Stomach (tissue), 9 donors: Measurements from ENCODE around the gene AGAP3. TPM values are rescaled to one million over a fixed set of nuclear protein-coding genes. Genes with fewer than 3 reads are reported as not detected.

Experiments used
- DNase-seq, 2 donors: peaks; one replicate each; pipeline versions ENCODE4 v3.0.0 to v3.0.0-alpha.2; 2013 to 2019
- H3K27ac ChIP-seq, 5 donors: fragments of 200-600 bp in 4 of 5; sonication (generic) in 4 of 5; one replicate each; pipeline ENCODE4 v1.5.1; 2013 to 2019; ENCODE audit warnings: mild to moderate bottlenecking in 1 of 5, moderate library complexity in 1 of 5
- H3K27me3 ChIP-seq, 3 donors: fragments of 200-600 bp; sonication (generic); one replicate each; pipeline ENCODE4 v1.5.1; 2017 to 2019; ENCODE audit warnings: mixed run types in 1 of 3
- H3K36me3 ChIP-seq, 4 donors: fragments of 200-600 bp; sonication (generic); 1 replicate in 3 of 4; 2 replicates in 1 of 4; pipeline ENCODE4 v1.5.1; 2016 to 2019
- H3K4me1 ChIP-seq, 4 donors: fragments of 200-600 bp; sonication (generic); one replicate each; pipeline ENCODE4 v1.5.1; 2016 to 2019
- H3K4me3 ChIP-seq, 4 donors: fragments of 200-600 bp; sonication (generic) in 3 of 4; one replicate each; pipeline ENCODE4 v1.5.1; 2016 to 2019; ENCODE audit warnings: mild to moderate bottlenecking in 1 of 4
- H3K9me3 ChIP-seq, 4 donors: fragments of 200-600 bp; sonication (generic); one replicate each; pipeline ENCODE4 v1.5.1; 2016 to 2019
- CTCF ChIP-seq, 7 experiments: fragments of 450-650 bp in 4 of 7; fragments of 200-600 bp in 3 of 7; sonication (generic) in 3 of 7; IDR thresholded peaks; one replicate each; pipeline ENCODE4 v1.5.1; 2016 to 2019; ENCODE audit warnings: antibody characterized with exemption in 7 of 7, control low read depth in 2 of 7, mild to moderate bottlenecking in 1 of 7
- EP300 ChIP-seq: sonication (generic); formaldehyde crosslinking; IDR thresholded peaks from one replicate; pipeline ENCODE4 v1.6.1; 2017; ENCODE audit warnings: antibody characterized with exemption
- POLR2A ChIP-seq, 4 donors: fragments of 450-650 bp; IDR thresholded peaks; one replicate each; pipeline ENCODE4 v1.6.1; 2016; ENCODE audit warnings: antibody characterized with exemption in 4 of 4, control low read depth in 2 of 4, mild to moderate bottlenecking in 1 of 4, moderate library complexity in 1 of 4
- POLR2AphosphoS5 ChIP-seq, 3 donors: sonication (generic); formaldehyde crosslinking; IDR thresholded peaks; one replicate each; pipeline ENCODE4 v1.6.1; 2016; ENCODE audit warnings: antibody characterized with exemption in 3 of 3
- WGBS, 5 donors: extraction: QIAGEN DNeasy Blood & Tissue Kit in 3 of 5; methylation state at CpG; one replicate each; pipeline versions ENCODE4 v1.1.5 to v1.1.7; 2013 to 2018; 5-methylcytosine and 5-hydroxymethylcytosine counted together
- intact Hi-C: fragments of 100-400 bp; cut with DNase I; formaldehyde crosslinking; loops from one replicate; pipeline ENCODE4 v1.15.1; 2023; ENCODE audit warnings: low total_unique reads
- polyA plus RNA-seq, 3 donors: library from polyadenylated mRNA; stranded (reverse); fragments of 200-250 nt; gene quantifications; one replicate each; pipeline ENCODE4 v1.2.3, GENCODE V29; 2013
- total RNA-seq, 5 donors: library from RNA; depleted of rRNA; stranded (reverse); fragments of >200 nt; gene quantifications; one replicate each; pipeline versions ENCODE4 v1.1.0 to v1.2.3, GENCODE V29; 2014 to 2016
- donor health status: healthy with polysubstance abuse.
- donor health status: Bipolar disorder and iron deficiency.
- donor health status: healthy.

Gene AGAP3
- total and polyA plus RNA-seq, 8 donors = 32.5 to 342 (median 53.3) TPM

- TF ChIP-seq POLR2AphosphoS5 (IDR thresholded peaks at IDR 0.05) = peak in 2 of 3 donors; percentile 6 to 34
- no peak for TF ChIP-seq POLR2A (IDR thresholded peaks at IDR 0.05)
- H3K27ac ChIP-seq = peak overlapping the region; percentile 84 to 97 (median 90)
- H3K4me3 ChIP-seq = peak overlapping the region; percentile 74 to 93 (median 86)
- no peaks in the 10 kb centered on the region for H3K27me3 ChIP-seq
- intact Hi-C loops = no loop called here
- peak; percentile 62 to 91 for DNase-seq
- peaks cover 0 to 12% (median 7%) of the 10 kb centered on the region in 4 donors for H3K36me3 ChIP-seq
- peaks cover 35 to 81% (median 66%) of the 10 kb centered on the region in 4 donors for H3K4me1 ChIP-seq
- WGBS, 5 donors = 13 to 34% (median 16%) methylated on average over 30 of the region's 30 CpGs
- no peaks in the 10 kb centered on the region for H3K9me3 ChIP-seq
Measured at GRCh38 chr7:151088856-151089699, 2.8 kb downstream of the AGAP3 start.

DNA sequence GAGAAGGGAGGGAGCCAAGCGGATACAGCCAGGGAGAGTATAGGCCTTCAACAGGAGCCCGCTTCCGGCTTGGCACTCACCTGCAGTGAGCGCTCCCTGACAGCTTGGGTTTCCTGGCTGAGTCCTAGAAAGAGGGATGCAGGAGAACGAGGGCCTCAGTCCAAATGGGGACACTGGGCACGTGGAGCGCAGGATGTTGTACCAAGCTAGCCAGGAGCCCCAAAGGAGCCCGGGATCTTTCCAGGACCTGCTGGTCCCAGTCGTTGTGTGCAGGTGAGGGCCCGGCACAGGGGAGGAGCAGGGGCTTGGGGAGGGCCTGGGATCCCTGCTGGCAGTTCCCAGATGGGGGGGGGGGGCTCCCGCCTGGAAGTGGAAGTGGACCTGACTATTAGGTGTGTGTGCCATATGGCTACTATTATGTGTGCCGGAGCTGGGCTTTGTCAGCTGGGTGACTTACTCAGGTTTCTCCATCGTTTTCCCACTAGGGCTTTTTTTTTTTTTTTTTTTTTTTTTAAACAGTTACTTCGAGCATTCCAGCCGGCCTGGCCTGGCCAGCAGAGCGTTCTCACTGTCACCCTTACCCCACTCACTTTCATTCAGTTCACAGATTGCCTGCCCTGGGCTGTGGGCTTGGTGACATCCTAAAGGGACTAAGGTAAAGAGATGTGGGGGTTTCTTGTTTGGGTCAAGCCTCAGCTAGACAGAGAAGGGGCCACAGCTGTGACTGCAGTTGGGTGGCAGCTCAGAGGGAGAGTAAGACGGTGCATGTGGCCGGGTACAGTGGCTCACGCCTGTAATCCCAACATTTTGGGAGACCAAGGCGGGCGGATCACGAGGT lies 3.8 kb downstream of the AGAP3 start:
- Histone ChIP-seq H3K27ac (peak overlapping the region; percentile 84 to 97 (median 90)), H3K4me1 (peaks cover 35 to 77% (median 65%) of the 10 kb centered on the region in 4 donors), H3K4me3 (peak overlapping the region; percentile 74 to 93 (median 86)), H3K9me3 (no peaks in the 10 kb centered on the region), H3K27me3 (no peaks in the 10 kb centered on the region), H3K36me3 (peaks cover 0 to 12% (median 7%) of the 10 kb centered on the region in 4 donors)
- WGBS, 5 donors = 64 to 74% (median 65%) methylated on average over 19 to 22 of the region's 22 CpGs
- DNase-seq = no peak
- TF ChIP-seq POLR2A (IDR thresholded peaks at IDR 0.05) (no peak), EP300 (no peak), POLR2AphosphoS5 (IDR thresholded peaks at IDR 0.05) (no peak), CTCF (IDR thresholded peaks at IDR 0.05) (no peak)
- intact Hi-C loops = no loop called here

DNA sequence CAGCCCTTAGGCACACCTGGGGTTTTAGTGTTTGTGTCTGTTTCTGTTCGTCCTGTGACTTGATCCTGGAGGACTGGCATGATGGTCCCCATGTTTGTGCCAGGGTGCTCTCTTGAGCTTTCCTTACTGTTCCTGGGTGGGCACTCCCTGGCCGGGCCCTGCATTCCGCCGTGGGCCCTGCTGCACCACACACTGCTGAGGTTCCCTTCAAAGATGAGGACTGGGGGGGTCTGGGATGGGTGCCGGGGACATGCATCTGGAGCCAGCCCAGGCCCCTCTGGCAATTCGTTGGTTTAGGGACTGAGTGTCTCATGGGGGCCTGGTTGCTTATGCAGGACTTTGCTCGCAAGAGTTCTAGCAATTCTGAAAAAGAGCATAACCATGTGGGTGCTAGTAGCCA lies 4.7 kb downstream of the AGAP3 start:
- Histone ChIP-seq H3K27ac (peak overlapping the region in 3 of 5 donors; percentile 86 to 97 (median 90)), H3K4me1 (peaks cover 28 to 70% (median 60%) of the 10 kb centered on the region in 4 donors), H3K4me3 (no peak overlapping the region), H3K9me3 (no peaks in the 10 kb centered on the region), H3K36me3 (peaks cover 0 to 12% (median 7%) of the 10 kb centered on the region in 4 donors), H3K27me3 (no peaks in the 10 kb centered on the region)
- TF ChIP-seq EP300 (no peak), CTCF (IDR thresholded peaks at IDR 0.05) (no peak), POLR2A (IDR thresholded peaks at IDR 0.05) (no peak)
- intact Hi-C loops = no loop called here
- peak in 1 of 2 donors; percentile 2 for DNase-seq
- WGBS, 5 donors = 78 to 94% (median 92%) methylated on average over 3 to 7 of the region's 7 CpGs

DNA sequence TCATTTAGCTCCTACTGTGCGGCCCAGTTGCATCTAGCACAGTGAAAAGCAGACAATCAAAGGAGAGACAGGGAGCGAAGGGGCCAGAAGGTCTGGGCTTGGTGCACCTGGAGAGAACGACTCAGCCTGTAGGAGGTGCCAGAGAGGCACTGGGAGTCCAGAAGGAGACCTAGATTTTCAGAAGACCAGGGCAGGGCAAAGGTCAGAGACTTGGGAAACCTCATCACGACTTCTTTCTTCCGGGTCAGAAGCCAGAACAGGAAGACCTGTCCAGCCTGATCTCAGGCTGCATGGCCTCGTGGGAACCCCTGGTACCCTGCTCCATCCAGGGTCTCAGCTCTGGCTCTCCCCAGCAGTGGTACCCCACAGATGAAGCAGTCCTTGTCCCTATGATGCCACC lies 5.2 kb downstream of the AGAP3 start:
- DNase-seq = peak in 1 of 2 donors; percentile 48
- Histone ChIP-seq H3K4me3 (no peak overlapping the region), H3K27ac (peak overlapping the region in 2 of 5 donors; percentile 86 to 97), H3K27me3 (no peaks in the 10 kb centered on the region), H3K36me3 (peaks cover 0 to 13% (median 7%) of the 10 kb centered on the region in 4 donors), H3K9me3 (no peaks in the 10 kb centered on the region), H3K4me1 (peaks cover 28 to 74% (median 60%) of the 10 kb centered on the region in 4 donors)
- WGBS, 5 donors = 48 to 58% (median 50%) methylated on average over 6 of the region's 6 CpGs
- intact Hi-C loops = no loop called here
- TF ChIP-seq EP300 = no peak
- TF ChIP-seq POLR2A (IDR thresholded peaks at IDR 0.05) = no peak
- peak in 3 of 7 experiments; percentile 29 to 40 (median 32) for TF ChIP-seq CTCF (IDR thresholded peaks at IDR 0.05)
- TF ChIP-seq POLR2AphosphoS5 (IDR thresholded peaks at IDR 0.05) = no peak
